ENCODE measurements around the gene DUSP28.
"Not testable (repeated sequence)": the region's sequence is repeated elsewhere in the genome, so short reads cannot be mapped to it uniquely, and the experiment has no call there.

Gene DUSP28

GRCh38 chr2:240560084-240560479, at the start of gene DUSP28:
Gene DUSP28, plus strand, starts transcription at chr2:240560357. Its CDS starts 328 bp downstream, at chr2:240560685.
- no peak for DNase-seq (ENCODE audit: low read depth)

GRCh38 chr2:240510513-240511210, 49.5 kb upstream of the DUSP28 start:
- DNase-seq (ENCODE audit: low read depth) = no peak

GRCh38 chr2:240511351-240512108, 48.6 kb upstream of the DUSP28 start:
- DNase-seq (ENCODE audit: low read depth) = no peak

GRCh38 chr2:240512109-240512485, 48.1 kb upstream of the DUSP28 start:
- no peak for DNase-seq (ENCODE audit: low read depth)

- no peak for DNase-seq (ENCODE audit: low read depth)
Observed at GRCh38 chr2:240512666-240513535, 47.3 kb upstream of the DUSP28 start.

GRCh38 chr2:240513549-240514287, 46.4 kb upstream of the DUSP28 start:
- peak; percentile 49 for DNase-seq (ENCODE audit: low read depth)

- no peak for DNase-seq (ENCODE audit: low read depth)
Observed at GRCh38 chr2:240514631-240515030, 45.5 kb upstream of the DUSP28 start.

GRCh38 chr2:240517342-240517741, 42.8 kb upstream of the DUSP28 start:
- no peak for DNase-seq (ENCODE audit: low read depth)

GRCh38 chr2:240518981-240519380, 41.2 kb upstream of the DUSP28 start:
- no peak for DNase-seq (ENCODE audit: low read depth)

- DNase-seq (ENCODE audit: low read depth) = no peak
Observed at GRCh38 chr2:240519396-240520129, 40.6 kb upstream of the DUSP28 start.

GRCh38 chr2:240520130-240520973, 39.8 kb upstream of the DUSP28 start:
- DNase-seq (ENCODE audit: low read depth) = no peak

- DNase-seq (ENCODE audit: low read depth) = no peak
Observed at GRCh38 chr2:240520974-240521350, 39.2 kb upstream of the DUSP28 start.

- not testable (repeated sequence) for DNase-seq (ENCODE audit: low read depth)
Observed at GRCh38 chr2:240521885-240522284, 38.3 kb upstream of the DUSP28 start.

GRCh38 chr2:240522406-240522805, 37.8 kb upstream of the DUSP28 start:
- no peak for DNase-seq (ENCODE audit: low read depth)

- DNase-seq (ENCODE audit: low read depth) = no peak
Observed at GRCh38 chr2:240523451-240524281, 36.5 kb upstream of the DUSP28 start.

- no peak for DNase-seq (ENCODE audit: low read depth)
Observed at GRCh38 chr2:240524963-240525718, 35.0 kb upstream of the DUSP28 start.

GRCh38 chr2:240525802-240526201, 34.4 kb upstream of the DUSP28 start:
- DNase-seq (ENCODE audit: low read depth) = no peak

- DNase-seq (ENCODE audit: low read depth) = no peak
Observed at GRCh38 chr2:240526521-240526920, 33.6 kb upstream of the DUSP28 start.

Measured in HS-5 (cell line).